Fibroblast of skin of scalp (primary cell): ENCODE results near the gene HEG1.

Experiments used
- DNase-seq: peaks from one replicate; pipeline ENCODE4 v3.0.0-alpha.2; 2013

Gene HEG1

GRCh38 chr3:125014570-125015179 lies 41.1 kb downstream of the HEG1 start:
- DNase-seq: no peak

DNA sequence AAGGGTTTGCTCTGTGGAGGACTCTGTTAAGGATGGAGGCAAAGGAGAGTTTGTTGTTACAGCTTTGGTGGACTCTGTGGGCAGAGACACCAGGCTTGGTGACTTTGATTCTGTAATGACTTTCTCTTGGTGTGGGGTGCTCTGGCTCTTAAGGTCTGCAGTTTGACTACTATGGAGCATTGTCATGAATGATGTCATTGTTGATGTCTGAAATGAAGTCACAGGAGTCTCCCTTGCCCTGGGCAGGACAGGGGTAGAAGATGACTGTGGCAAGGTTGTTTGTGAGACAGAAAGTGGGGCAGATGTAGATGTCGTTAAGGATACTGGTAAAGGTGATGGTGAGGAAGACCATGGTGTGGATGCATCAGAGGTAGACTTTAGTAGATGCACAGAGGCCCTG lies 42.7 kb downstream of the HEG1 start:
- DNase-seq: no peak

DNA sequence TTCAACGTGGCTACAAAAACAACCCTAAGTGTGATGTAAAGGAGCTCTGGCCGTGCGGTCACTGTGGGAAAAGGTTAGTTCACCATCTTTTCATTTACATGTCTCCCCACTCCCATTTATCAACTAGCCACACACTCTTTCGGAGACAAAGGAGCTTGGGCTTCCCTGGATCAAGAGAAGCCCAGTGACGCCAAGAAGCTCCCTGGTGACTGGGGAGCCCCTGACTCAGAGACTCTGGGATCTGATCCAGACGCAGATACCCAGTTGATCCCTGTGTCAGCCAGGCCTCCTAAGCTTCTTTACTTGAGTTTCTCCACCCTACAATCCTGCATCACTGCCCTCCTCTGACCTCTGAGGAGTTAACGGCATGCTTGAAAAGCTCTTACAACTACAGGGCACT lies 43.9 kb downstream of the HEG1 start:
- DNase-seq: no peak

DNA sequence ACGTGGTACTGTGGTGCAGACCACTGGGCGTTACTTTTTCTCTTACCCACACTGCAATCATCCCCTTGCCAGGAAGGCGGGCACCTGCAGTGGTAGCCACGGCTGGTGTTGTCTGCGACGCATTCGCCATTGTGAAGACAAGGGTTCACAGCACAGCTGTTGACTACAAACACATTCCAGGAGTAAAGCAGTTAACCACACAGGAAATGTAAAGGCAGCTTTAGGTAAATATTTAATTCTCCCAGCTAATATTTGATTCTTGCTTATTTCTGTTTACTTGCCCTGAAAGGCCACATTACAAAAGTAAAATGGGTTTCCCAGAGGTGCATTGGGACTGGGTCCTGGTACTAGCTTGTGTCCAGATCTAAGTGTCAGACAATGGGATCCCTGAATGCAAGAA lies 45.4 kb downstream of the HEG1 start:
- no peak for DNase-seq

GRCh38 chr3:125008766-125009165 lies 47.0 kb downstream of the HEG1 start:
- no peak for DNase-seq

DNA sequence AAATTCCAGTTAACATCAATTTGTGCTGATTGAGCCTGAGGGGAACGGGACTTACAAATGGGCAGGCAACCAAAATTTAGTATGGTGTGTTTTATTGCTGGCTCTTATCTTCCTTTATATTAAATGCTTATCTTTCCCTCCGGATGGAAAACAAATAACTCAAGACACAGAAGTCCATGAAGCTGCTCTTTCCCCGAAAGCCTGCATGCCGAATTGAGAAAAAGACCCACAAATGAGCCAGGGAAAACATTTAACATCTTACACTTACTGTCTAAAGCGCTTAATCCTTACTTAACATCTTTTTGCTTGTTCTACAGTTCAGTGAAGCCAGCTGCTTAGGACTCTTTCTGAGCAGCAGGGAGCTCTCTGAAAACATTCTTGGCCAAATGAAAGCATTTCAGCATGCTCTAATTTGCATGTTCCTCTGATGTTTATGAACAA lies 49.5 kb downstream of the HEG1 start:
- no peak for DNase-seq

GRCh38 chr3:125005676-125006075 lies 50.1 kb downstream of the HEG1 start:
- no peak for DNase-seq

DNA sequence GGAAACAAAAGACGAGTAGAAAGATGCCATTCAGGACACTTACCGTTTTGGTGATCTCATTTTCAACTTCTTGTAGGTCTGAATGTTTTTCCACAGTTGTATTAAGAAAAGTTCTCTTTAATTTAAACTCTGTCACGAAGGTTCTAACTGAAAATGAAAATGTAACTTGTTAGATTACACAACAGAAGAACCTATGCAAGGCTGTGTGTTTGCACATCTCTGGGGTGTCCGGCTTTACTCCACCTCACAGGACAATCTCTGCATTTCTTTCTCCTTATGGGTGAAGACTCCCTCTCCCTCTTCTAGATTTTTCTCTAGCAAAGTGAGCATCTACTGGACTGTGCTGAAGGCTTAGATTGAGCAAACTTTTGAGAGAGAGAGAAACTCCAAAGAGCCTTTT lies 50.6 kb downstream of the HEG1 start:
- DNase-seq: no peak

DNA sequence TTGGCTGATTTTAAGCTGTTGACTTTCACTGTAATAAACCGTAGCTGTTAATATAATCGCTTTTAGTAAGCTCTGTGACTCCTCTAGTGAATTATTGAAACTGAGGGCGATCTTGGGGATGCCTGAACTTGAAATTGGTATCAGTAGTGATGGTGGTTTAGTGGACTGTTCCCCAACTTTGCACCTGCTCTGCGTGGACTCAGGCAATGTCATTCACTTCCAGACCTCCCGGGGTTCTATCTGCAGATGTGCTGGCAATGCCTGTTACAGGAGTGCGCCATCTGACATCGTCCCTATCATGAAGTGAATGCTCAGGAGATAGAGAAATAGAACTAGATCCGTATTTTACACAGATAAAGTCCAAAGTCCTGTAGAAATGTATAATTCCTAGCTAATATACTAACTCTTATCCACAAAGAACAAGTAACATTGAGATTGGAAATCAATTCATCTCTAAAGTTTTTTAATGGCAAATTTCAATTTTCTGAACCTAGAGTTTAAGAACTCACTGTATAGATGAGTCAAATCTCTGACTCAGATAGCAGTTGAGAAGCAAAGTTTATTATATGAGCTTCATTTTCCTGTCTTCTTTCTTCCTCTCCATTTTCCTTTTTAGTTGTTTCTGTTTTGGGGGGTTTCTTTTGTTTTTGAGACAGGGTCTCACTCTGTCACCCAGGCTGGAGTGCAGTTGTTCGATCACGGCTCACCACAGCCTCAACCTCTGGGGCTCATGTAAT lies 51.8 kb downstream of the HEG1 start:
- no peak for DNase-seq

- no peak for DNase-seq
These were observed 52.4 kb downstream of the HEG1 start for GRCh38 chr3:125003369-125003853.

GRCh38 chr3:125002414-125003368 lies 53.1 kb downstream of the HEG1 start:
- DNase-seq: no peak

- DNase-seq: no peak
These were observed 54.0 kb downstream of the HEG1 start for GRCh38 chr3:125001557-125002413.

GRCh38 chr3:125000661-125001060 lies 55.1 kb downstream of the HEG1 start:
- no peak for DNase-seq

DNA sequence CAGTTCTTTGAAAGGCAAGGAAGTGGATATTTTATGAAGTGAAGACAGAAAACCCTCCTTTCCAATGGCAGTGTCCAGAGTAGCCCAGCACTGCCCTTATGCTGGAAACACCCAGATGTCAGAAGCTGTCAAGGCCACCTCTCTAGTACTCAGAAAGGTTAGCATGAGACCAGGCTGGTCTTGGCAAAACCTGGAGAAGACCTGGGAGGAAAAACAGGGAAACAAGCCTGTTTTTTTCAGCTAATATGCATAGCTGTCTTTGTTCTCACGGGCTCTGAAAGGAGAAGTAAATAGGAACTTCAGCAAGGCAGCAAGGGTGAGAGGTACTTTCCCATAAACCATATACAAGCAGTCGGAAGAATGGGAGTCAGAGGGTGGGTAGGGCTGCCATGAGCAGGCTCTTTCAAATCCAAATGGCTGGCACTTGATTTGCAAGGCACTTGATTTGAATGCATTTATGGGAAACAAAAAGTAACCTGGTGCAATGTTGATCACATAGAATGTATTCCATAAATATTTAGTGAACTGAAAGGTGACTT lies 55.8 kb downstream of the HEG1 start:
- no peak for DNase-seq

- no peak for DNase-seq
These were observed 56.5 kb downstream of the HEG1 start for GRCh38 chr3:124999317-124999716.

DNA sequence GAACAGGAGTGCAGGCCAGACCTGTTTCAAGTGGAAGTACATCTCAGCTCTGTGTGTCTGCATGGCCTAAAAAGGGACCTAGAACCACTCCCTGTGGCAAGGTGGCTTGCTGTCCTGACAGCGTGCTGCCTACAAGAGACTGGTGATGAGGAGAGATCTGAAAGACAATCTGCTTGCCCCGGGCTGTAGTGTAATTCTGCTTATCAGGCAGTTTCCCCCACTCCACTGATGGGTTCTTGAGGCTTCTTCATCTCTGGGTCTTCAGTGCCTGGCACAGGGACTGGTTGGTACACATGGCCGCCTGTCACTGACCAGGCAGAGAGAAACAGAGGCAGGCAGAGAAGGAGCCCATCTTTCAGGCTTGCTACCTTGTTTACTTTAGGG lies 57.6 kb downstream of the HEG1 start:
- no peak for DNase-seq

DNA sequence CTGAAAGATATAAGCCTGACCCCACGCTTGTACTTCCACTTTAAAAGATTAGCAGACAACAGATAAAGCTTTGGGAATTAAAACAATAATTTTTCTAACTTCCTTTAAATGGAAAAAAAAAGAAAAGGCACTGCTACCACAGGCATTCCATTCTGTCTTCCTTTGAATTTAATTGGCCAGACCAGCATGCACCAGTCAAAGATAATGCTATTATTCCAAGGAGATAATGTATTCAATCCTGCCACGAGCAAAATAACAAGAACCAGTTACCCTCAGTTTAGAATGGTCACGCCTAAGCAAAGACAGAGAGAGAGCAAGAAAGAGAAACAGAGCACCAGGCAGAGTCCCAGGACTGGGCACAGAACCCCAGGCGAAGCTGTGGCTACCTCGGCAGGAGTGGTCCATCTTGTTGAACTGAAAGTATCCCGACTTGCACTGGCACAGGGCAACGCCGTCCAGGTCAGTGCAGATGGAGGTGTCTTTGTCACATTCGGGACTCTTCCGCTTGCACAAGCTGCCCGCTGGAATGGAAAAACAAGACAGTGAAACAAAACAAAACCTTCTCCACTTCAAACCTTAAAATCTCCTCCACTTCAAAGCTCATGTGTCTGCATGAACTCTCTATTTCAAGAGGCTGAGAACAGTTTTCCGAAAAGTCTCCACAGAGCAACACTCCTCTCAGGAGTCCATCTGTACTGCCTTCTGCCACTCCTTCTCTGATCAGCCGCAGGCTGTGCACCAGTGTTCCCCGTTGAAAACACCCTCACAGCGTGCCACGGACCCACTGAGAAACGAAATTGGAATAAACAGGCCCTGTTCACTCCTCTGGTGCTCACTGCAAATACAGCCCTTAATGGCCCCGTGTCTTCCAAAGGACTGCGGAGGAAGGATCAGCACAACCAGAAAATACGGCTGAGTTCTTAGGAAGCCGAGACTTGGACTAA lies 58.2 kb downstream of the HEG1 start:
- no peak for DNase-seq

GRCh38 chr3:124995460-124995994 lies 60.3 kb downstream of the HEG1 start:
- DNase-seq: peak; percentile 56

DNA sequence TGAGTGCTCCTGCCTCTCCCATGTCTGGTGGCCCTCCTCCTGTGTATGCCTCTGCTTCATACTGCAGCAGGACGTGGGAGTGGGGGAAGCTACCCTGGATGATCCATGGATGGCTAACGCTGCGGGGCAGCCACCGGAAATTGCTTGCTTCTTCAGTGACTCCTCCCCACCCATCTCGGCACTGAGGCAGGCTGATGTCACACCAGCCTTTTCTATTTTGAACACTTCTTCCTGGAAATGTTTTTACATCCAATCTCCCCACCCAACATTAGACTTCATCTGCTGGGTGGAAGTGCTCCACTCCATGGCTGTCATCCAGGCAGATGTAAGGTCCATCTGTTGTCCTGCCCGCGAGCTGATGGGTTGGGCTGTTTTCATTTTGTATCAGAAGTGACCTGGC lies 62.3 kb downstream of the HEG1 start:
- no peak for DNase-seq

DNA sequence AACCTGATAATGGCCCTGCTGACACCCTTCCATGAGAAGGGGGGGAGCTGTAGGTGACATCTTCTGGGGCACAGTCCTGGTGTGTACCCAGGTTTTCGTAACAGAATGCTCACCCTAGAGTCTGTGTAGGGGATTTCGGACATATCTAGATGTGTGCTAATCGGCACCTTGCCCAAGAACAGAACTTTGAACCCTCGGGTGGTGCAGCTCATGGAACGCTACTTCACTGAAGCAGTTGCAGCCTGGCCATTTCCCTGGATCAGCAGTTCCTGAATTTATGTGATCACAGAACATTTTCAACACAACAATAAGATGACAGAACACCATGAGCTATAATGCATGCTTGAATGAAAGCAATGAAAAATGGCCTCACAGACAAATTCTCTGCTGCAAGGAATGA lies 63.8 kb downstream of the HEG1 start:
- no peak for DNase-seq
